ENCODE data around the gene TAF10. TPM values are rescaled to one million over a fixed set of nuclear protein-coding genes. Genes with fewer than 3 reads are reported as not detected.

TAF10 gene
- total and polyA plus RNA-seq, 2 of the 13 experiments (the other 11 are each of a cell fraction or from before 2014, with no cell fraction given): 71.3 to 134 TPM

- TF ChIP-seq ZNF318 (CRISPR knock-in tag; IDR thresholded peaks at IDR 0.05) (no peak), BCL3 (CRISPR knock-in tag; IDR thresholded peaks at IDR 0.05) (no peak), ZNF543 (CRISPR knock-in tag; IDR thresholded peaks at IDR 0.05) (no peak), MEIS2 (CRISPR knock-in tag; IDR thresholded peaks at IDR 0.05) (no peak), HNRNPH1 (optimal IDR thresholded peaks at IDR 0.05; ENCODE audit: low read depth, low read length) (no peak), RFXANK (CRISPR knock-in tag; IDR thresholded peaks at IDR 0.05) (peak; percentile 8; the same call in 1 of the 2 replicates), ATF6 (CRISPR knock-in tag; conservative IDR thresholded peaks at IDR 0.05) (no peak), ZFP90 (CRISPR knock-in tag; IDR thresholded peaks at IDR 0.05; ENCODE audit: borderline replicate concordance) (no peak), SMAD9 (CRISPR knock-in tag; IDR thresholded peaks at IDR 0.05) (no peak), ELF3 (CRISPR knock-in tag; IDR thresholded peaks at IDR 0.05) (no peak), POGZ (CRISPR knock-in tag; IDR thresholded peaks at IDR 0.05) (no peak), POLR2A (IDR thresholded peaks at IDR 0.05; ENCODE audit: insufficient read depth in 1 of 2, low read depth in 2 of 2, low read length in 2 of 2) (0 out of 4 replicates have a peak, but pooled peaks of 1 of the 2 experiments have one; percentile 4), ZBTB25 (CRISPR knock-in tag; IDR thresholded peaks at IDR 0.05) (no peak), ZBTB7B (CRISPR knock-in tag; IDR thresholded peaks at IDR 0.05) (no peak), SMARCE1 (IDR thresholded peaks at IDR 0.05; ENCODE audit: borderline replicate concordance) (no peak), ATF1 (CRISPR knock-in tag; IDR thresholded peaks at IDR 0.05) (no peak), ZNF660 (CRISPR knock-in tag; IDR thresholded peaks at IDR 0.05; ENCODE audit: borderline replicate concordance, low read depth) (no peak), ZNF740 (CRISPR knock-in tag; IDR thresholded peaks at IDR 0.05) (no peak), HDAC1 (CRISPR knock-in tag; IDR thresholded peaks at IDR 0.05) (no peak)
Observed at GRCh38 chr11:6607190-6607795, 4.7 kb downstream of the TAF10 start (continued).

All from HepG2 (cell line).